DND-41 (cell line): ENCODE results near the gene RABGGTA.
"Not testable (repeated sequence)": the region's sequence is repeated elsewhere in the genome, so short reads cannot be mapped to it uniquely, and the experiment has no call there.

ENCODE experiments used
- ATAC-seq: fragments of 200-7000 bp; cut with Tn5 transposase; 3 replicates; pipeline ENCODE4 v1.9.1; 2021; ENCODE audit warnings: low read depth; ENCODE audit not compliant: insufficient read depth
- DNase-seq: peaks from one replicate; pipeline ENCODE4 v3.0.0-alpha.2; 2020
- H2AFZ ChIP-seq: 2 replicates; pipeline ENCODE4 v1.6.0; 2012; ENCODE audit warnings: low read depth, low read length
- H3K27ac ChIP-seq: 2 replicates; pipeline ENCODE4 v1.5.1; 2012; ENCODE audit warnings: low read length, inconsistent platforms
- H3K27me3 ChIP-seq: fragments of 200-600 bp; sonication (generic); 2 replicates; pipeline ENCODE4 v1.6.0; 2012; ENCODE audit warnings: low read length, mild to moderate bottlenecking, inconsistent platforms; ENCODE audit not compliant: insufficient read depth, poor library complexity
- H3K36me3 ChIP-seq: 2 replicates; pipeline ENCODE4 v1.5.1; 2012; ENCODE audit warnings: low read length, inconsistent platforms; ENCODE audit not compliant: insufficient read depth
- H3K4me1 ChIP-seq: 2 replicates; pipeline ENCODE4 v1.5.1; 2012; ENCODE audit warnings: mild to moderate bottlenecking, low read length; ENCODE audit not compliant: insufficient read depth
- H3K4me2 ChIP-seq: 2 replicates; pipeline ENCODE4 v1.6.0; 2012; ENCODE audit warnings: mild to moderate bottlenecking, moderate library complexity, low read length, inconsistent platforms; ENCODE audit not compliant: insufficient read depth
- H3K4me3 ChIP-seq, 2 experiments: fragments of 200-600 bp in 1 of 2; shearing (Covaris generic) in 1 of 2; 2 replicates each; pipeline ENCODE4 v1.5.1; 2012 to 2016; ENCODE audit warnings: inconsistent platforms in 2 of 2, low read length in 2 of 2, mild to moderate bottlenecking in 2 of 2, low read depth in 1 of 2, moderate library complexity in 1 of 2
- H3K79me2 ChIP-seq: 2 replicates; pipeline ENCODE4 v1.6.0; 2012; ENCODE audit warnings: low read length, inconsistent platforms; ENCODE audit not compliant: insufficient read depth
- H3K9ac ChIP-seq: 2 replicates; pipeline ENCODE4 v1.6.0; 2012; ENCODE audit warnings: low read depth, mild to moderate bottlenecking, inconsistent platforms, low read length, moderate library complexity
- H3K9me3 ChIP-seq: 2 replicates; pipeline ENCODE4 v1.5.1; 2012; ENCODE audit warnings: low read length, moderate library complexity, mild to moderate bottlenecking, inconsistent platforms; ENCODE audit not compliant: insufficient read depth, severe bottlenecking
- H4K20me1 ChIP-seq: 2 replicates; pipeline ENCODE4 v1.6.0; 2012; ENCODE audit warnings: low read length; ENCODE audit not compliant: insufficient read depth
- CTCF ChIP-seq: IDR thresholded peaks from 2 replicates; pipeline ENCODE4 v1.5.1; 2012; ENCODE audit warnings: borderline replicate concordance, low read length, moderate library complexity, mild to moderate bottlenecking; ENCODE audit not compliant: poor library complexity, severe bottlenecking; ENCODE audit errors: extremely low read depth
- EZH2 ChIP-seq: IDR thresholded peaks from 3 replicates; pipeline ENCODE4 v1.6.1; 2012; ENCODE audit warnings: borderline replicate concordance, low read depth, mild to moderate bottlenecking, moderate library complexity, low read length, inconsistent platforms; ENCODE audit not compliant: severe bottlenecking

RABGGTA gene

GRCh38 chr14:24219080-24219479 lies 52.3 kb downstream of the RABGGTA start:
- H3K36me3 ChIP-seq = peaks cover 11% of the 10 kb centered on the region
- H3K27ac ChIP-seq = no peak overlapping the region
- ATAC-seq (no peak), DNase-seq (no peak)
- peaks cover 54% of the 10 kb centered on the region for H3K79me2 ChIP-seq
- H4K20me1 ChIP-seq = peaks cover 2% of the 10 kb centered on the region; the same call in 1 of the 2 replicates
- H3K9ac ChIP-seq = no peak overlapping the region
- no peaks in the 10 kb centered on the region for H3K27me3 ChIP-seq
- H2AFZ ChIP-seq = no peak overlapping the region
- H3K4me2 ChIP-seq = no peak overlapping the region
- H3K4me3 ChIP-seq = no peak overlapping the region
- no peak for TF ChIP-seq CTCF
- no peak for TF ChIP-seq EZH2
- H3K9me3 ChIP-seq = no peaks in the 10 kb centered on the region
- peaks cover 26% of the 10 kb centered on the region for H3K4me1 ChIP-seq

- peaks cover 11% of the 10 kb centered on the region for H3K36me3 ChIP-seq
- H2AFZ ChIP-seq, H3K9ac ChIP-seq, H3K4me3 ChIP-seq, DNase-seq, H3K9me3 ChIP-seq, H3K27ac ChIP-seq, H3K27me3 ChIP-seq, ATAC-seq, H4K20me1 ChIP-seq: not testable (repeated sequence)
- H3K4me1 ChIP-seq = peaks cover 39% of the 10 kb centered on the region
- 0 out of 2 replicates have a peak overlapping the region, but pooled peaks have one; percentile 92 for H3K4me2 ChIP-seq
- H3K79me2 ChIP-seq = peaks cover 51% of the 10 kb centered on the region
Measured at GRCh38 chr14:24216876-24217275, 54.5 kb downstream of the RABGGTA start.

GRCh38 chr14:24216345-24216699 lies 55.1 kb downstream of the RABGGTA start:
- Histone ChIP-seq H3K4me2 (peak overlapping the region; percentile 92), H3K4me1 (peaks cover 44% of the 10 kb centered on the region), H3K4me3 (peak overlapping the region in 1 of 2 experiments; percentile 89; a peak in 2 of 4 replicates), H3K79me2 (peaks cover 57% of the 10 kb centered on the region), H3K27ac (0 out of 2 replicates have a peak overlapping the region, but pooled peaks have one; percentile 14), H3K36me3 (peaks cover 15% of the 10 kb centered on the region), H3K9me3 (no peaks in the 10 kb centered on the region), H4K20me1 (no peaks in the 10 kb centered on the region), H2AFZ (peak overlapping the region; percentile 56; the same call in 1 of the 2 replicates), H3K27me3 (no peaks in the 10 kb centered on the region), H3K9ac (peak overlapping the region; percentile 84)
- DNase-seq = no peak
- ATAC-seq = no peak
- TF ChIP-seq EZH2 (no peak), CTCF (no peak)
